Bronchial epithelial cell (primary cell): ENCODE measurements around the gene FRS3. TPM values are rescaled to one million over a fixed set of nuclear protein-coding genes. Genes with fewer than 3 reads are reported as not detected.

Source experiments
- DNase-seq: peaks from one replicate; pipeline ENCODE4 v3.0.0-alpha.2; 2010; ENCODE audit warnings: low read depth
- FAIRE-seq: peaks from 2 replicates; lab custom pipeline; 2011; peaks lifted over from hg19 to GRCh38; lab: Jason Lieb, UNC
- H3K27me3 ChIP-seq: 2 replicates; pipeline ENCODE4 v1.5.1; 2011; ENCODE audit warnings: low read length; ENCODE audit not compliant: control insufficient read depth, insufficient read depth
- H3K36me3 ChIP-seq: 2 replicates; pipeline ENCODE4 v1.5.1; 2011; ENCODE audit warnings: low read length; ENCODE audit not compliant: control insufficient read depth, insufficient read depth
- H3K4me3 ChIP-seq: 2 replicates; pipeline ENCODE4 v1.5.1; 2011; ENCODE audit warnings: mild to moderate bottlenecking, low read depth, low read length, control low read depth
- total RNA-seq: library from RNA; depleted of rRNA; stranded (reverse); fragments of >200 nt; gene quantifications from 2 replicates; pipeline ENCODE4 v1.2.1, GENCODE V29; 2014
- TF ChIP-seq, protein P1 (sequence below): IDR thresholded peaks from 2 replicates; pipeline ENCODE4 v1.5.1; 2011; ENCODE audit warnings: mild to moderate bottlenecking, moderate library complexity, low read length, control low read depth, inconsistent platforms; ENCODE audit not compliant: insufficient read depth, severe bottlenecking

FRS3 gene
- total RNA-seq, 1 donor from 2014 or later, result 0.79 TPM

DNA sequence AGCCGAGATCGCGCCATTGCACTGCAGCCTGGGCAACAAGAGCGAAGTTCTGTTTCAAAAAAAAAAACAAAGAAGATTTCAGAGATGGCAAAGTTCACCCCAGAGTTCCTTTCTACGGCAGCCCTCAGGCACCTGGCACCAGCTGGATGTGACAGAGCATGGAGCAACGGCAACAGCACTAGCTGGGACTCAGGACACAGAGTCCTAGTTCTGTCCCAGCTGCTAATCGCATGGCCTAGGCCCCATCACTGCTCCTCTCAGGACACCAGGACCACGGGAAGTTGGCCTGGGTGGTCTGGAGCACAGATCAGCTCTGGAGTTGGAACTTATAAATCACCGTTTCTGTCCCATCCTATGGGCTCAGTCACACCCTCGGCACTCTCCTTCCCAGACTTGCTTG is 33.6 kb downstream of the FRS3 start:
- DNase-seq (no peak), FAIRE-seq (no peak)
- TF ChIP-seq, protein P1, sequence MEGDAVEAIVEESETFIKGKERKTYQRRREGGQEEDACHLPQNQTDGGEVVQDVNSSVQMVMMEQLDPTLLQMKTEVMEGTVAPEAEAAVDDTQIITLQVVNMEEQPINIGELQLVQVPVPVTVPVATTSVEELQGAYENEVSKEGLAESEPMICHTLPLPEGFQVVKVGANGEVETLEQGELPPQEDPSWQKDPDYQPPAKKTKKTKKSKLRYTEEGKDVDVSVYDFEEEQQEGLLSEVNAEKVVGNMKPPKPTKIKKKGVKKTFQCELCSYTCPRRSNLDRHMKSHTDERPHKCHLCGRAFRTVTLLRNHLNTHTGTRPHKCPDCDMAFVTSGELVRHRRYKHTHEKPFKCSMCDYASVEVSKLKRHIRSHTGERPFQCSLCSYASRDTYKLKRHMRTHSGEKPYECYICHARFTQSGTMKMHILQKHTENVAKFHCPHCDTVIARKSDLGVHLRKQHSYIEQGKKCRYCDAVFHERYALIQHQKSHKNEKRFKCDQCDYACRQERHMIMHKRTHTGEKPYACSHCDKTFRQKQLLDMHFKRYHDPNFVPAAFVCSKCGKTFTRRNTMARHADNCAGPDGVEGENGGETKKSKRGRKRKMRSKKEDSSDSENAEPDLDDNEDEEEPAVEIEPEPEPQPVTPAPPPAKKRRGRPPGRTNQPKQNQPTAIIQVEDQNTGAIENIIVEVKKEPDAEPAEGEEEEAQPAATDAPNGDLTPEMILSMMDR, result no peak
- H3K36me3 ChIP-seq, result no peaks in the 10 kb centered on the region
- no peak overlapping the region for H3K4me3 ChIP-seq
- H3K27me3 ChIP-seq, result peaks cover 2% of the 10 kb centered on the region

DNA sequence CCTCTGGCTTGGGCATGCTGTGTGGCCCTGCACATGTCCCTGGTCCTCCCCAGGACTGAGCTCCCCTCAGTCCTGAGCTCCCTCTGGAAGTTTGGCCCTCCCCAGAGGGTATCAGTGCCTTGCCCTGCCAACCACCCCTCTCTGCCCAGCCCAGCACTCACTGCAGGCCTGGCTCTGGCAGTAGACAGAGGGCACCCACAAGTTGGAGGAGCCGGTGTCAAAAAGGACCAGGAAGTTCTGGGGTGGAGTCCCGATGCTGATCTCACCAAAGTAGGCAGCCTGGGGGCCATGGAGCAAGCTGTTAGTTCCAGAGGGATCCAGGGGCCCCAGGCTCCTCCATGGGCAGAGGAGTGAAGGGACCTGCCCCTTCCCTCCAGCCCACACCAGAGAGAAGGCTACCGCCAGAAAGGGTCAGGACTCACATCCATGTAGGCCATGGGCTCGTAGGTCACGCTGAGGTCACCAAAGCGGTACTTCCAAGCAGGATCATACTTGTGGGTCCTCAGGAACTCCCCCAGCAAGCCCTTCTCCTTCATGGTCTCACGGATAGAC is 35.4 kb downstream of the FRS3 start:
- no peaks in the 10 kb centered on the region for H3K36me3 ChIP-seq
- no peaks in the 10 kb centered on the region for H3K27me3 ChIP-seq
- no peak overlapping the region for H3K4me3 ChIP-seq
- TF ChIP-seq, protein P1, result no peak
- FAIRE-seq, result no peak
- no peak for DNase-seq

DNA sequence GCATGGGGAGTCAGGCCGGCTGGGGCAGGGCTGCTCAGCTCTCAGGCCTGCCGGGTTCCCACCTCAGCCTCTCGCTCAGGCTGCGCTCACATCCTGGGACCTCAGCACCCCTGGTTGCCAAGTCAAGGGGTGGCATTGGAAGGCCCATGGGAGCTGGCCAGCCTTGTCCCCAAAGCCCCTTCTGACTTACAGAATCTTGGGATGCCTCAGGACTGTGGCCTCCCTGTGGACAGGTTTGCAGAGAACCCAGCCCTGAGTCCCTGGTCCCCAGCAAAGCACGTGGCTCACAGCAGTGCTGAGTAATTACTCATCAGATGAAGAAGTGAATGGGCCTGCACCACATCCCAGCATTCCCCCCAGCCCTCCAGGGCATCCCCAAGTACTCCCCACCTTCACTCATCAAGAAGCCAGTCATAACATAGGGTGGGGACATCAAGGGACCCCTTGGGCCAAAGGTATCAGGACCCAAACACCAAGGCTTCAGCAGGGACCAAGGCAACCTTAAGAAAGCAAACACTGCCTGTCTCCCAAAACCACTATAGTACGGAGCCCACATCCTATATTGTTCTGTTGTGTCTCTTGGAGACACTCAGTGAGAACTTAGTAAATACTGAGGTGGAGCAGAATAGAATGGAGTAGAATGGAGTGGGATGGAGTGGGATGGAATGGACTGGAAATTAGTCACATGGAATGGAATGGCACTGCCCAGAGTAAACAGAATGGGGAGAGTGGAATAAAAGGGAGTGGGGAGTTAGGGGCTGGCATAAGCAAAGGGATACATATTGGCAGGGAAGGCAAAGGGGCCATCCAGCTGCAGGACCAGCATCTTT is 36.1 kb downstream of the FRS3 start:
- TF ChIP-seq, protein P1, result no peak
- no peak for FAIRE-seq
- H3K36me3 ChIP-seq, result no peaks in the 10 kb centered on the region

DNA sequence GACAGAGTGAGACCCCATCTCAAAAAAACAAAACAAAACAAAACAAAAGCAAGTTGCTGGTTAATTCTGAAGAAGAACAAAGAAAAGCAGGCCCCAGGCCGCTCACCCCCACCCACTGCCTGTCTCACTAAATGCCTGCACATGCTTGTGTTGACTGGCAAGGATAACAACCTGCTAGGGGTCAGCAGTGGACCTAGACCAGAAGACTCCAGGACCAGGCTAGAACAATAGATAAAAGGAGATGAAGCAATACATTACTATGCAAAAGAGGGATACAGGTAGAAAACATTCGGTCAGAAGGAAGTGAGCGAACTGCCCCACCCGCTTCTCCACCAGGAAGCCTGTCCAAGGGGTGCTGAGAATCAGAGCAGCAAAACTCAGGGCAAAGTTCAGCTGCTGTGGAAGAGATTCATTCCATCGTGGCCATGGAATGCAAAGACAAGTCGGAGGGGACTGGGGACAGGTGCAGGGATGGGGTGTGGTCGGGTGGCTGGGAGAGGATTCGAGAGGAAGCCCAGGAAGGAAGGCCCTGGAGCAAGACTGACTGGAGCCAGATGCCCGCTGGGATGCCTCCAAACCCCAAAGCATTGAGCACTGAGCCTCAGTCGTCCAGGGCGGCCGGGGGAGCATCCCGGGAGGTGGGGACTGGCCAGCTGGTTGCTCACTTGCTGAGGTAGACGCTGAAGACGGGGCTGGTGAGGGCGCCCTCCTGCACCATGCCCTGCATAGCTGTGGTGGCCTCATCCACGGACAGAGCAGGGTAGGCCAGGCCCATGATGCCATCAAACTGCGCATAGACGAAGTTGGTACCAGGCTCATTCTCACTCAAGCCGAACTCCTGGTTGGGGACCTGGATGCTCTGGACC is 37.8 kb downstream of the FRS3 start:
- FAIRE-seq, result no peak
- TF ChIP-seq, protein P1, result no peak
- Histone ChIP-seq H3K27me3 (no peaks in the 10 kb centered on the region), H3K36me3 (no peaks in the 10 kb centered on the region), H3K4me3 (no peak overlapping the region)
- no peak for DNase-seq

More for the DNA sequence above, 36.1 kb downstream of the FRS3 start:
- DNase-seq, result no peak
- no peaks in the 10 kb centered on the region for H3K27me3 ChIP-seq
- H3K4me3 ChIP-seq, result no peak overlapping the region

- FAIRE-seq (no peak), DNase-seq (no peak)
- TF ChIP-seq, protein P1, result no peak
- no peaks in the 10 kb centered on the region for H3K36me3 ChIP-seq
- H3K27me3 ChIP-seq, result no peaks in the 10 kb centered on the region
- no peak overlapping the region for H3K4me3 ChIP-seq
Measured at GRCh38 chr6:41740366-41741162, 39.1 kb downstream of the FRS3 start.
